ENCODE measurements around the gene PDZD8. TPM values are rescaled to one million over a fixed set of nuclear protein-coding genes. Genes with fewer than 3 reads are reported as not detected.

The PDZD8 gene
- total RNA-seq, 1 donor from 2014 or later = 20.1 TPM

GRCh38 chr10:117365612-117366011 is 9.6 kb downstream of the PDZD8 start:
- H3K36me3 Mint-ChIP-seq = peaks cover 5% of the 10 kb centered on the region
- no peak for TF ChIP-seq EZH2 (IDR thresholded peaks at IDR 0.05)
- no peak for TF ChIP-seq CTCF (IDR thresholded peaks at IDR 0.05)
- TF ChIP-seq EZH2phosphoT487 (IDR thresholded peaks at IDR 0.05) = no peak
- Histone ChIP-seq H3K4me3 (no peak overlapping the region), H3K9me3 (ENCODE audit: low read depth) (no peaks in the 10 kb centered on the region), H3K36me3 (no peaks in the 10 kb centered on the region), H3K27ac (no peak overlapping the region), H3F3A (ENCODE audit: low read depth) (no peaks in the 10 kb centered on the region), H4K20me1 (ENCODE audit: low read depth) (peaks cover 54% of the 10 kb centered on the region), H3K9ac (no peak overlapping the region), H3K4me1 (no peaks in the 10 kb centered on the region), H3K79me2 (ENCODE audit: low read depth) (peaks cover 100% of the 10 kb centered on the region), H3K27me3 (no peaks in the 10 kb centered on the region), H3K4me2 (no peak overlapping the region), H2AFZ (replicated peaks) (no peak overlapping the region)
- no peaks in the 10 kb centered on the region for H3K9me3 Mint-ChIP-seq
- H3K4me1 Mint-ChIP-seq = peaks cover 13% of the 10 kb centered on the region
- no peak overlapping the region for H3K27ac Mint-ChIP-seq
- H3K4me3 Mint-ChIP-seq = no peak overlapping the region
- no peaks in the 10 kb centered on the region for H3K27me3 Mint-ChIP-seq (ENCODE audit: insufficient read depth, low read depth)
- no peak for DNase-seq (ENCODE audit: low spot score)

DNA sequence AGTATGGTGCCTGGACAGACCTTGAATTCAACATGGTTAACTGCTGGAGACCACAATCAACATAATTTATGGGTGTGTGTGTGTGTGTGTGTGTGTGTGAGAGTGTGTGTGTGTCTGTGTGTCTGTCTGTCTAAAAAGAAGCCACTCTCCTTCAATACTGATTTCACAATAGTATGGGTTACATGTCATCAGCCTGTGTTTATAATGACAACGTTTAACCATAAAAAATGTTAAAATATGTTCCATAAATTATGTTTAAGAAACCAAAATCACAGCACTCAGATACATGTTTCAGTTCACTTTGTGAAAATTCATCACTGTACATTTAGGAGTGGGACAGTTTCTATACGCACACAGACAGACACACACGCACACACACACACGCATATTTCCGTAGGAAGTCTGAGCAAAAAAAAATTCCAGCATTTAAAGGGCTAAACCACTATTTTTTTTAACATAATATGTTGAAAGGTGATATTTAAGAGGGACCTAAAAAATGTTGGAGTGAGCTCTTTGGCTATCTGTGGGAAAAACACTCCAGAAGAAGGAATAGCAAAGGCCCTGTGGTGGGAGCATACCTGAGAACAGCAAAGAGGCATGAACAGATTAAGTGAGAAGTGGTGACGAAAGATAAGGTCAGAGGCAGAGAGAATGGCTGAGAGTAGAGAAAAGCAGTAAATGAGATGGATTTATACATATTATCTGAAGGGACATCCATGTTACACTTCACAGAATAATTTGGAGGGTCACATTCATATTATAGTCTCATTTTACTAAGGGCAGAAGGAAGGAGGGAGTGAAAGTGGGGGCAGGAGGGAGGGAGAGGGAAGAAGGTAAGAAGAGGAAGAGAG is 10.9 kb downstream of the PDZD8 start:
- peaks cover 50% of the 10 kb centered on the region for H4K20me1 ChIP-seq (ENCODE audit: low read depth)
- H3K4me2 ChIP-seq = no peak overlapping the region
- no peaks in the 10 kb centered on the region for H3K9me3 ChIP-seq (ENCODE audit: low read depth)
- DNase-seq (ENCODE audit: low spot score) = no peak
- no peak overlapping the region for H2AFZ ChIP-seq (replicated peaks)
- no peaks in the 10 kb centered on the region for H3K27me3 ChIP-seq
- H3K79me2 ChIP-seq (ENCODE audit: low read depth) = peaks cover 100% of the 10 kb centered on the region
- Mint-ChIP-seq H3K4me3 (no peak overlapping the region), H3K27me3 (ENCODE audit: insufficient read depth, low read depth) (no peaks in the 10 kb centered on the region), H3K9me3 (no peaks in the 10 kb centered on the region), H3K27ac (no peak overlapping the region), H3K4me1 (peaks cover 6% of the 10 kb centered on the region), H3K36me3 (peaks cover 1% of the 10 kb centered on the region)
- no peak overlapping the region for H3K27ac ChIP-seq
- no peaks in the 10 kb centered on the region for H3F3A ChIP-seq (ENCODE audit: low read depth)
- H3K4me1 ChIP-seq = no peaks in the 10 kb centered on the region
- H3K36me3 ChIP-seq = no peaks in the 10 kb centered on the region
- TF ChIP-seq EZH2phosphoT487 (IDR thresholded peaks at IDR 0.05) = no peak
- no peak for TF ChIP-seq CTCF (IDR thresholded peaks at IDR 0.05)
- H3K9ac ChIP-seq = no peak overlapping the region
- H3K4me3 ChIP-seq = no peak overlapping the region

DNA sequence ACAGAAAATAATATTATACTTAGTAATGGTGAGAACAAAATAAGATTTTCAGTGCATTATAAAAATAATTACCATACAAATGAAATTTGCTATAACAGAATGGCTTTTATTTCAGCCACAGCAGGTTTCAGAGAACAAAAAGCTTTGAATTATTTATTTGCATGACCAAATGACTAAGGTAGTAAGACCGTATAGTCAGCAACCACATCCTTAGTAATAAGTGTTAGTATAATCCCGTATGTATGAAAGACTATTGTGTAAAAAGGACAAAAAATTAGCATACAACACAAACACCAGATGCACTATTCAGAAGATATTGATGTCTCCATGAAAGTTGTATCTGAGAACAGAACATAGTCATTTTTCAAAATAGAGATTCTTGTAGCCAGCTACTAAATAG is 12.2 kb downstream of the PDZD8 start:
- H4K20me1 ChIP-seq (ENCODE audit: low read depth) = peaks cover 43% of the 10 kb centered on the region
- no peaks in the 10 kb centered on the region for H3K36me3 ChIP-seq
- H3K27me3 ChIP-seq = no peaks in the 10 kb centered on the region
- Mint-ChIP-seq H3K27me3 (ENCODE audit: insufficient read depth, low read depth) (no peaks in the 10 kb centered on the region), H3K9me3 (no peaks in the 10 kb centered on the region), H3K27ac (no peak overlapping the region), H3K4me1 (peaks cover 6% of the 10 kb centered on the region), H3K4me3 (no peak overlapping the region), H3K36me3 (peaks cover 1% of the 10 kb centered on the region)
- no peak overlapping the region for H3K9ac ChIP-seq
- no peak overlapping the region for H3K27ac ChIP-seq
- TF ChIP-seq EZH2phosphoT487 (IDR thresholded peaks at IDR 0.05) (no peak), CTCF (IDR thresholded peaks at IDR 0.05) (no peak), EZH2 (IDR thresholded peaks at IDR 0.05) (no peak)
- H3F3A ChIP-seq (ENCODE audit: low read depth) = no peaks in the 10 kb centered on the region
- H3K79me2 ChIP-seq (ENCODE audit: low read depth) = peaks cover 94% of the 10 kb centered on the region
- no peak overlapping the region for H3K4me2 ChIP-seq
- no peaks in the 10 kb centered on the region for H3K9me3 ChIP-seq (ENCODE audit: low read depth)
- H2AFZ ChIP-seq (replicated peaks) = no peak overlapping the region
- no peaks in the 10 kb centered on the region for H3K4me1 ChIP-seq
- DNase-seq (ENCODE audit: low spot score) = no peak
- H3K4me3 ChIP-seq = no peak overlapping the region
